Nephron (organoid): ENCODE measurements around the gene KAT6B.

ENCODE experiments used
- H3K27ac Mint-ChIP-seq, 3 experiments: 2 replicates each; pipeline ENCODE4 v1.8.0; 2020; ENCODE audit warnings: mixed read lengths in 3 of 3, mild to moderate bottlenecking in 2 of 3, moderate library complexity in 1 of 3
- H3K27me3 Mint-ChIP-seq: 2 replicates; pipeline ENCODE4 v1.8.0; 2021; ENCODE audit warnings: low read depth, mild to moderate bottlenecking, moderate library complexity, mixed read lengths
- H3K36me3 Mint-ChIP-seq: 2 replicates; pipeline ENCODE4 v1.8.0; 2020; ENCODE audit warnings: low read depth, mixed read lengths
- H3K4me1 Mint-ChIP-seq: 2 replicates; pipeline ENCODE4 v1.8.0; 2020; ENCODE audit warnings: mixed read lengths
- H3K4me3 Mint-ChIP-seq, 3 experiments: 2 replicates each; pipeline ENCODE4 v1.8.0; 2020; ENCODE audit warnings: mild to moderate bottlenecking in 3 of 3, mixed read lengths in 3 of 3, moderate library complexity in 2 of 3
- H3K9me3 Mint-ChIP-seq: 2 replicates; pipeline ENCODE4 v1.8.0; 2020; ENCODE audit warnings: mixed read lengths
- TF ChIP-seq, protein P1 (sequence below), 3 experiments: fragments of 200-600 bp; sonication (generic); IDR thresholded peaks; one replicate each; pipeline ENCODE4 v1.5.0; 2021; ENCODE audit warnings: antibody characterized with exemption in 3 of 3; ENCODE audit not compliant: unreplicated experiment in 3 of 3

Gene KAT6B

GRCh38 chr10:74842301-74842954 is 16.0 kb downstream of the KAT6B start:
- TF ChIP-seq, protein P1, sequence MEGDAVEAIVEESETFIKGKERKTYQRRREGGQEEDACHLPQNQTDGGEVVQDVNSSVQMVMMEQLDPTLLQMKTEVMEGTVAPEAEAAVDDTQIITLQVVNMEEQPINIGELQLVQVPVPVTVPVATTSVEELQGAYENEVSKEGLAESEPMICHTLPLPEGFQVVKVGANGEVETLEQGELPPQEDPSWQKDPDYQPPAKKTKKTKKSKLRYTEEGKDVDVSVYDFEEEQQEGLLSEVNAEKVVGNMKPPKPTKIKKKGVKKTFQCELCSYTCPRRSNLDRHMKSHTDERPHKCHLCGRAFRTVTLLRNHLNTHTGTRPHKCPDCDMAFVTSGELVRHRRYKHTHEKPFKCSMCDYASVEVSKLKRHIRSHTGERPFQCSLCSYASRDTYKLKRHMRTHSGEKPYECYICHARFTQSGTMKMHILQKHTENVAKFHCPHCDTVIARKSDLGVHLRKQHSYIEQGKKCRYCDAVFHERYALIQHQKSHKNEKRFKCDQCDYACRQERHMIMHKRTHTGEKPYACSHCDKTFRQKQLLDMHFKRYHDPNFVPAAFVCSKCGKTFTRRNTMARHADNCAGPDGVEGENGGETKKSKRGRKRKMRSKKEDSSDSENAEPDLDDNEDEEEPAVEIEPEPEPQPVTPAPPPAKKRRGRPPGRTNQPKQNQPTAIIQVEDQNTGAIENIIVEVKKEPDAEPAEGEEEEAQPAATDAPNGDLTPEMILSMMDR (IDR thresholded peaks at IDR 0.05; ENCODE audit: unreplicated experiment in 3 of 3) = no peak
- Mint-ChIP-seq H3K9me3 (no peaks in the 10 kb centered on the region), H3K4me1 (peaks cover 27% of the 10 kb centered on the region), H3K27me3 (no peaks in the 10 kb centered on the region), H3K36me3 (peaks cover 61% of the 10 kb centered on the region), H3K4me3 (no peak overlapping the region), H3K27ac (no peak overlapping the region)

DNA sequence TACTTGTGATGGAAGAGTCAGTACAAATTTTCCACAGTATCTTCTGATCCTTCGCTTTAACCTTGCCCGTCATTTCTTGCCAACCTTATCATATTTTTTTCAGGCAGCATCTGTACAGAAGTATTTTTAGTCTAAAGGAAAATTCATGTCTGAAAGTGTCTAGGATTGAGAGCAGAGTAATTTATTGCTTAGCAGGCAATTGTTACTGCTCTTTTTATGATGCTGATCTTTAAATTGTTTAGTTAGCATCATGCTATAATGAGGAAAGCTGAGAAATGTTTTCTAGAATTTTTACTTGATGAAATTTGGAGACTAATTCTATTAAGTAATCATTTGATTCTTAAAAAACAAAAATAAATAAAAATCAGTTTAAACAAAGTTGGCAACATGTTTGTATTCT is 20.6 kb downstream of the KAT6B start:
- H3K9me3 Mint-ChIP-seq = no peaks in the 10 kb centered on the region
- H3K4me1 Mint-ChIP-seq = peaks cover 11% of the 10 kb centered on the region
- H3K27me3 Mint-ChIP-seq = no peaks in the 10 kb centered on the region
- TF ChIP-seq, protein P1 (IDR thresholded peaks at IDR 0.05; ENCODE audit: unreplicated experiment in 3 of 3) = no peak
- peak overlapping the region in 2 of 3 experiments; percentile 16 to 18 for H3K27ac Mint-ChIP-seq
- peaks cover 44% of the 10 kb centered on the region for H3K36me3 Mint-ChIP-seq
- H3K4me3 Mint-ChIP-seq = no peak overlapping the region

DNA sequence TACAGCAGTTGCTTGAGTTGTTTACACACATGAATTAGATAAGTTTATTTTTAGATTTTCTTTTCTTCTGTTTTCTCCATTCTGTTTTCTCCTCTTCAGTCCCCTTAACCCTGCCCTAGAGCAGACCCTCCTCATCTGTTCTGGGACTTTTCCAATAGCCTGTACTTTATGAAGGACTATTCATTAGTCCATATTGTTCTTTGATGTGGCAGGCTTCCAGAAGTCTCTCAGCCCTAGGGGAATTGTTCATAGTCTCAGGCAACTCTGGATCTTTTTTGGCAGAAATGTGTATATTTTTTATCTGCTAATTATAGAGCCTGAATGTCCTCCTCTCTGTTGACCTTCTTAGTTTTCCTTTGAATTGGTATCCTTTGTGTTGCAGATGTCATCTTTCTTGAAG is 25.4 kb downstream of the KAT6B start:
- peaks cover 31% of the 10 kb centered on the region for H3K4me1 Mint-ChIP-seq
- TF ChIP-seq, protein P1 (IDR thresholded peaks at IDR 0.05; ENCODE audit: unreplicated experiment in 3 of 3) = no peak
- no peaks in the 10 kb centered on the region for H3K27me3 Mint-ChIP-seq
- no peaks in the 10 kb centered on the region for H3K9me3 Mint-ChIP-seq
- H3K4me3 Mint-ChIP-seq = no peak overlapping the region
- H3K27ac Mint-ChIP-seq = peak overlapping the region; percentile 7 to 68 (median 60)
- peaks cover 25% of the 10 kb centered on the region for H3K36me3 Mint-ChIP-seq

DNA sequence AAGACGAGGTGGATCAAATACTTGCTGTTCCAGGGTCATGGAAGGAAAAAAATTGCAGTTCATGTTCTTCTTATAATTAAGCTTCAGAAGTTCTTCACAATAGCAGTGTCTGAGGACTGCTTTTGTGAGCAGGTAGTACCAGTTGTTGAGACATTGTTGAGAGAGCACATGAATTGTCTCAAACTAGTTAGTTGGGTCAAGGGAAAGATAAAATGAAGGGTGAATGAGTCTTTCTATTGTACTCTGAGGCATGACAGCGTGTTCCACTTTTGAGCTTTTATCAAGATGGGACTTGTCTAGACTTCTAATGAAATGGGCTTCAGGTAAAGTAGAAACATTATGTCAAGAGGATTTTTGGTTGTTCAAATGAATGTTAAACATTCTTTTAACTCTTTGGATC is 26.0 kb downstream of the KAT6B start:
- H3K4me1 Mint-ChIP-seq = peaks cover 28% of the 10 kb centered on the region
- peak overlapping the region; percentile 7 to 68 (median 60) for H3K27ac Mint-ChIP-seq
- TF ChIP-seq, protein P1 (IDR thresholded peaks at IDR 0.05; ENCODE audit: unreplicated experiment in 3 of 3) = no peak
- no peaks in the 10 kb centered on the region for H3K27me3 Mint-ChIP-seq
- peaks cover 28% of the 10 kb centered on the region for H3K36me3 Mint-ChIP-seq
- H3K4me3 Mint-ChIP-seq = no peak overlapping the region
- H3K9me3 Mint-ChIP-seq = no peaks in the 10 kb centered on the region

DNA sequence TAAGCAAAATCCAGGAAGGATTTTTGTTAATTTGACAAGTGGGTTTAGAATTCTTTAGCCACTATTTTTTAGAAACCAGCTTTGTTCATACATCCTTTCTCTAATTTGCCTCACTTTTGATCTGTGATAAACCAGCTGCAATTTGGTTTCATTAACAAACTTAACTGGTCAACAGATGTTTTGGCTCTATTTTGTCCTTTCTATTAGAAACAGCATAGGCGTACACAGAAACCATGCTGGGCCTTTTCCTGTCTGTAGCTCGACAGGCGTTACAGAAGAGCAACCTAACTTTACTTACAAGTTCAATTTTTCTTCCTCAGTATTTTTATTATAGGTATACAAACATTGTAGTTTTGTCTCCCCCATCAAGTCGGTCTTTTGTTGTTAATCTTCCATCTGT is 28.2 kb downstream of the KAT6B start:
- peaks cover 28% of the 10 kb centered on the region for H3K4me1 Mint-ChIP-seq
- H3K27me3 Mint-ChIP-seq = no peaks in the 10 kb centered on the region
- no peak overlapping the region for H3K4me3 Mint-ChIP-seq
- no peaks in the 10 kb centered on the region for H3K9me3 Mint-ChIP-seq
- peak overlapping the region; percentile 4 to 26 (median 24) for H3K27ac Mint-ChIP-seq
- H3K36me3 Mint-ChIP-seq = peaks cover 26% of the 10 kb centered on the region
- TF ChIP-seq, protein P1 (IDR thresholded peaks at IDR 0.05; ENCODE audit: unreplicated experiment in 3 of 3) = no peak

DNA sequence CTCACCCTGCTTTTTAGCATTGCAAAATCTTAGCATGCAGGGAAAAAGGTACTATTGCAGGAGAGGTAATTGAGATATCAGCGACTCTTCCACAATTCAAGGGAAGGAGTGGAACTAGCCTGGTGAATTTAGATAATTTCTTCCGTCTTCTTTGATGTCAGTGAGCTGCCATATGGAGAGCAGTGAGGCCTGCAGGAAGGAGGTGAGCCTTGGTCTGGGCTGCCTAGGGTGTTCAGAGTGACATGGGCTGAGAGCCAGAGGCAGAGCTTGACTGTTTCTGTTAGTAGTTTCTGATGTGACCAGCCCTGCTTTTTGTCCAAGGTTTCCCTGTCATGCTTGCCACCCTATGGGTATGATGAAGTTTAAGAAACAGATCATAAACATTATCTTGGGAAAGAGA is 28.6 kb downstream of the KAT6B start:
- Mint-ChIP-seq H3K4me3 (no peak overlapping the region), H3K4me1 (peaks cover 28% of the 10 kb centered on the region), H3K9me3 (no peaks in the 10 kb centered on the region), H3K27me3 (no peaks in the 10 kb centered on the region), H3K27ac (peak overlapping the region; percentile 4 to 26 (median 24)), H3K36me3 (peaks cover 26% of the 10 kb centered on the region)
- TF ChIP-seq, protein P1 (IDR thresholded peaks at IDR 0.05; ENCODE audit: unreplicated experiment in 3 of 3) = no peak
